HUES64 (cell line): Measurements from ENCODE around the gene NR2C1.
"Not testable (repeated sequence)": the region's sequence is repeated elsewhere in the genome, so short reads cannot be mapped to it uniquely, and the experiment has no call there.

ENCODE experiments used
- H3K27ac ChIP-seq: 2 replicates; pipeline ENCODE4 v1.7.0; 2013; ENCODE audit warnings: low read depth, low read length, inconsistent platforms
- H3K27me3 ChIP-seq: 2 replicates; pipeline ENCODE4 v1.6.1; 2013; ENCODE audit warnings: mild to moderate bottlenecking, low read length; ENCODE audit not compliant: insufficient read depth
- H3K36me3 ChIP-seq: 2 replicates; pipeline ENCODE4 v1.6.1; 2013; ENCODE audit warnings: mild to moderate bottlenecking, low read length; ENCODE audit not compliant: insufficient read depth
- H3K4me1 ChIP-seq: 2 replicates; pipeline ENCODE4 v1.6.1; 2013; ENCODE audit warnings: mild to moderate bottlenecking, low read length, moderate library complexity; ENCODE audit not compliant: insufficient read depth
- H3K4me3 ChIP-seq: 2 replicates; pipeline ENCODE4 v1.5.1; 2013; ENCODE audit warnings: mild to moderate bottlenecking, low read length, moderate library complexity
- H3K9ac ChIP-seq: 2 replicates; pipeline ENCODE4 v1.6.1; 2013; ENCODE audit warnings: mild to moderate bottlenecking, low read depth, low read length
- H3K9me3 ChIP-seq: 2 replicates; pipeline ENCODE4 v1.6.1; 2013; ENCODE audit warnings: low read depth, low read length; ENCODE audit not compliant: insufficient read depth
- WGBS: fragments of 150-250, 120-280 bp; methylation state at CpG from one replicate; pipeline ENCODE4 v1.1.7; 2013; ENCODE audit warnings: missing lambda C conversion rate; 5-methylcytosine and 5-hydroxymethylcytosine counted together

Gene NR2C1

DNA sequence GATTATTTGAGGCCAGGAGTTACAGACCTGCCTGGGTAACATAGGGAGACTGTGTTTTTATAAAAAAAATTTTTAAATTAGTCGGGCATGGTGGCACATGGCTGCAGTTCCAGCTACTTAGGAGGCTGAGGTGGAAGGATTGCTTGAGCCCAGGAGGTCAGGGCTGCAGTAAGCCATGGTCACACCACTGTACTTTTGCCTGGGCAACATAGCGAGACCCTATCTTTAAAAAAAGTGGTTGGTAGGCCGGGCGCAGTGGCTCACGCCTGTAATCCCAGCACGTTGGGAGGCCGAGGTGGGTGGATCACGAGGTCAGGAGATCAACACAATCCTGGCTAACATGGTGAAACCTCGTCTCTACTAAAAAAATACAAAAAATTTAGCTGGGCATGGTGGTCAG, 88.3 kb downstream of the NR2C1 start:
- H3K36me3 ChIP-seq, H3K4me1 ChIP-seq, H3K9me3 ChIP-seq, H3K27ac ChIP-seq, H3K27me3 ChIP-seq, H3K4me3 ChIP-seq, H3K9ac ChIP-seq: not testable (repeated sequence)
- 87% methylated on average over 9 of the region's 9 CpGs for WGBS

DNA sequence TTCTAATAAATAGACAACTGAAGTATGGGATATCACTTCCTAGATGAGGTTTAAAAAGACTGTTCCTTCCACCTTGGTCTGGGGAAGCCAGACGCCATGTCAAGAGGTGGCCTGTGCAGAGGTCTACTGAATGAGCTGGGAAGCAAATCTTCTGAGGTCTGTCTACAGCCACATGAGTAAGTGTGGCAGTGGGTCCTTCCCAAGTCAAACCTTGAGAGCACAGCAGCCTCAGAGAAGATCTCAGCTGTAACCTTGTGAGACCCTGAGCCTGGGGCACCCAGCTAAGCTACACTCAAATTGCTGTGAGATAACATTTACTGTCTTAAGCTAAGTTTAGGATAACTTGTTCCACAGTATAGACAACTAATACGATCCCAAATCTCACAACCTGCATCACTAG, 90.1 kb downstream of the NR2C1 start:
- H3K4me3 ChIP-seq: no peak overlapping the region
- no peak overlapping the region for H3K27ac ChIP-seq
- WGBS: 91% methylated on average over 2 of the region's 2 CpGs
- no peaks in the 10 kb centered on the region for H3K9me3 ChIP-seq
- H3K9ac ChIP-seq: no peak overlapping the region
- no peaks in the 10 kb centered on the region for H3K36me3 ChIP-seq
- no peaks in the 10 kb centered on the region for H3K27me3 ChIP-seq
- 0 out of 2 replicates have a peak, but pooled peaks cover 3% of the 10 kb centered on the region for H3K4me1 ChIP-seq

DNA sequence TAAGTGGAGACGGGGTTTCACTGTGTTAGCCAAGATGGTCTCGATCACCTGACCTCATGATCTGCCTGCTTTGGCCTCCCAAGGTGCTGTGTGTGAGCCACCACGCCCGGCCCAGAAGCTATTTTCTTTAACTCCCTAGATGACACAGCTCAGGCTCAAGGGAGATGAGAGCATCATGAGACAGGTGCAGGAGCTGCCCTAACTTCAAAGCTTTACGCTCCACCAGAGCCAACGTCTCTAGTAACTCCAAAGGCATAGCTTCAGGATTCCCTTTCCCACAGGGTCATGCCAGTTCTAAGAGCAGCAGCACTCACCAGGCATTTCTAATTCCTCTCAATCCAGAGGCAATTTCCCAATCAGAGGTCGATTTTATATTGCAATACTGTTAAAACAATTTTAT, 91.0 kb downstream of the NR2C1 start:
- H3K4me3 ChIP-seq: no peak overlapping the region
- H3K4me1 ChIP-seq: 0 out of 2 replicates have a peak, but pooled peaks cover 3% of the 10 kb centered on the region
- 88% methylated on average over 6 of the region's 7 CpGs for WGBS
- no peaks in the 10 kb centered on the region for H3K9me3 ChIP-seq
- no peaks in the 10 kb centered on the region for H3K36me3 ChIP-seq
- no peaks in the 10 kb centered on the region for H3K27me3 ChIP-seq
- no peak overlapping the region for H3K9ac ChIP-seq
- H3K27ac ChIP-seq: no peak overlapping the region

DNA sequence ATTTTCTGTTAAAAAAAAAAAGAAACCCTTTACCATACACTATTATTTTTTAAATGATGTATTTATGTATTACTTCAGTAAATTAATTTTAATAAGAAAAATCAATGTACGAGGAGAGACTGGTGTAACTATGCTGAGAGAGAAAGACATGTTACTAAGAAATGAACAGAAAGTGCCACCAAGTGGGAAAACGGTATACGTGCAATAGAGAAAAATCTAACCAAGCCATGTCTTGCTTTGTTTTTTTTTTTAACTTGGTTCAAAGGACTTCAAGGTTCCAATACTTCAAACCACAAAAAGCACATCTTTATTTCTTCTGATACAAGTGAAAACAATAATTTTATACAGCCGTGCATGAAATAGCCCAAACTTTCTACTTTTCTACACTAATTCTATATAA, 92.8 kb downstream of the NR2C1 start:
- 70% methylated on average over 4 of the region's 4 CpGs for WGBS
- H3K27ac ChIP-seq: no peak overlapping the region
- H3K9me3 ChIP-seq: no peaks in the 10 kb centered on the region
- no peak overlapping the region for H3K9ac ChIP-seq
- no peaks in the 10 kb centered on the region for H3K36me3 ChIP-seq
- no peak overlapping the region for H3K4me3 ChIP-seq
- 0 out of 2 replicates have a peak, but pooled peaks cover 3% of the 10 kb centered on the region for H3K4me1 ChIP-seq
- H3K27me3 ChIP-seq: no peaks in the 10 kb centered on the region

DNA sequence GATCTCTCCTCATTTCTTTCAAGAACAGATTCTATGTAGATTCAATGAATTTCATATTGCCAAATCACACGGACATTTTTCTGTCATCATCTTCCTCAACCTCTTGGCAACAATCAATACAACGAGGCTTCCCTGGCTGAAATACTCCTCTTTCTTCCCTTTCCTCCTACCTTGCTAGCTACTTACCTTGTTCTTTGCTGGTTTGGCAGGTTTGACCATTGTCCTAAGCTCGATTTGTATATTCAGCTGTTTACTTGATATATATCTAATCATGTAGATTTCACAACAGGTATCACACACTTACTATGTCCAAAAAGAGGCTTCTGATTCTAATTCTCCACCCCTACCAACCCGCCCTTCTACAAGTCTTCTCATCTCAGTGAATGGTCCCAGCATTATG, 93.5 kb downstream of the NR2C1 start:
- Histone ChIP-seq H3K27me3 (no peaks in the 10 kb centered on the region), H3K4me3 (no peak overlapping the region), H3K9me3 (no peaks in the 10 kb centered on the region), H3K36me3 (no peaks in the 10 kb centered on the region), H3K9ac (no peak overlapping the region), H3K4me1 (0 out of 2 replicates have a peak, but pooled peaks cover 3% of the 10 kb centered on the region), H3K27ac (no peak overlapping the region)
- WGBS: 93% methylated on average over 4 of the region's 4 CpGs

DNA sequence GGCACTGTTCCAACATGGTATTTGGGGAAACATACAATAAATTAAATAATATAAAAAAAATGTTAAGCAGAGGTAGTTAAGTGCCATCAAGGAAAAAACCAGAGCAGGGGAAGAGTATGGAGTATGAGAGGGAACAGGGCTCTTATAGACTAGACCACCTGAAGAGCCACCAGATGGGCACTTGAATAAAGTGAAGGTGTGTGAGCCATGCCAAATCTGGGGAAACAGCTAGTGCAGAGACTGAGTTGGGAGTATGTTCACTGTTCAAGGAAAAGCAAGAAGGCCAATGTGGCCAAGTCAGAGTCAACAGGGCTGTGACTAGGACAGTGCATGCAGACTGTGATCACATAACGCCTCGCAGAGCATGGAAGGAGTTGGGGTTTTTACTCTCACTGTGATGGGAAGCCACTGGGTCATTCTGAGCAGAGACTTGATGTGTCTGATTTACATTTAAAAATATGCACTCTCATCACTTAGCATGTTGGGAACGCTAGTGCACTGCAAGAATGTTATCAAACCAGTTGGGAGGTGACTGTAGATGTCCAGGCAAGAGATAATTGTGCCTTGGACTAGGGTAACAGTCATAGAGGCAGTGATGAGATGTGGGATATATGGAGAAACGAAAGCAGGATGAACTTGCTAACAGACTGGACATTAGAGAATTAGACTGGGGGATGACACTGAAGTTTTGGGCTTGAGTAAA, 95.5 kb downstream of the NR2C1 start:
- H3K36me3 ChIP-seq: no peaks in the 10 kb centered on the region

DNA sequence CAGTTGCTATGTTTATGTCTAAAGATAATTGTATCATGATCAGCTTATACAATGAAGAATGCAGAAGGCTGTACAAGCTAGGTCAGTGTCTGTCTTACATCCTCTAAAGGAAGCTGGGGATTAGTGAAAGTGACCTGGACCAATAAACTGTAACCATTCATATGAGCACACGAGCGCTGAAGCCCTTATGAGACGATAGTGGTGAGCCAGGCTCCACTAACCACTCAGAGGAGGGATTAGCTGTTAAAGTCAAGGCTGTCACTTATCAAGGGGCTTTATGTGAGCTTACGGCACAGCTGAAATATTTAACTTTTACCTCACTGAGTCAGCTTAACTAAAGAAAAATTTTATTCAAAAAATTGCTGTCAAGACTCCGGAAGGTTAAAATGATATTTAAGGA, 100.2 kb downstream of the NR2C1 start:
- Histone ChIP-seq H3K36me3 (peaks cover 11% of the 10 kb centered on the region), H3K27me3 (no peaks in the 10 kb centered on the region), H3K9ac (no peak overlapping the region), H3K4me3 (no peak overlapping the region), H3K9me3 (no peaks in the 10 kb centered on the region), H3K4me1 (no peaks in the 10 kb centered on the region), H3K27ac (no peak overlapping the region)
- WGBS: 92% methylated on average over 5 of the region's 5 CpGs

More for the DNA sequence above, 95.5 kb downstream of the NR2C1 start:
- WGBS: 90% methylated on average over 4 of the region's 4 CpGs
- H3K4me3 ChIP-seq: no peak overlapping the region
- no peak overlapping the region for H3K9ac ChIP-seq
- no peaks in the 10 kb centered on the region for H3K27me3 ChIP-seq
- no peaks in the 10 kb centered on the region for H3K9me3 ChIP-seq
- H3K27ac ChIP-seq: no peak overlapping the region
- H3K4me1 ChIP-seq: no peaks in the 10 kb centered on the region

DNA sequence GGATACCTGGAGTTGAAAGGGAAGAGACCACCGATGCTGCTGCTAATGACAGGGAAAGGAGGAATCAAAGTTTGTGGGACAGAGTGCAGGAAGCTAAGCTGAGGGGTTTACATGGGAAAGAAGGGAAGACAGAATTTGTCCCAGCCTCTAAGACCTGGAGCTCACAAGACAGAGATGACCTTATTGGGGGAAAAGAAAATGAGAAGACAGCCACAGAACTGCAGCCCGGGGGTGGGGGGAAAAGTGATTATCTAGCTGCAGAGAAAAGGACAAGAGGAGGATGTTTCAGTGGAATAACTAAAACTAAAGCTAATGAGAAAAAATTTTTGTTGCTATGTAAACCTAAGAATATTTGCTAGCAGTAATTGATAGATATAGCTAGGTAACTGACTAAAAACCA, 100.6 kb downstream of the NR2C1 start:
- no peaks in the 10 kb centered on the region for H3K9me3 ChIP-seq
- H3K9ac ChIP-seq: no peak overlapping the region
- WGBS: 94% methylated on average over 2 of the region's 2 CpGs
- no peak overlapping the region for H3K27ac ChIP-seq
- no peaks in the 10 kb centered on the region for H3K27me3 ChIP-seq
- H3K4me3 ChIP-seq: no peak overlapping the region
- H3K4me1 ChIP-seq: no peaks in the 10 kb centered on the region
- peaks cover 11% of the 10 kb centered on the region for H3K36me3 ChIP-seq

DNA sequence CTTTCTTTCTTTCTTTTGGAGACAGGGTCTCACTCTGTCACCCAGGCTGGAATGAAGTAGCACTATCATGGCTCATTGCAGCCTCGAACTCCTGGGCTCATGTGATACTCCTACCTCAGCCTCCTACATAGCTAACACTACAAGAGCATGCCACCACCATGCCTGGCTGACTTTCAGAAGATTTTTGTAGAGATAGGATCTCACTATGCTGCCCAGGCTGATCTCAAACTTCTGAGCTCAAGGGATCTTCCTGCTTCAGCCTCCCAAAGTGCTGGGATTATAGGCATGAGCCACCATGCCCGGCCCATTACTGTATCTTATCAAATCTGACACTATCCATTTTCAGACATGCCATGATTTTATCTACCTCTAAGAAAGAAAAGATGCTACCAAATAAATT, 101.5 kb downstream of the NR2C1 start:
- WGBS: 99% methylated on average over 2 of the region's 2 CpGs
- Histone ChIP-seq H3K4me3 (no peak overlapping the region), H3K9ac (no peak overlapping the region), H3K27ac (no peak overlapping the region), H3K27me3 (no peaks in the 10 kb centered on the region), H3K36me3 (peaks cover 11% of the 10 kb centered on the region), H3K9me3 (no peaks in the 10 kb centered on the region), H3K4me1 (no peaks in the 10 kb centered on the region)

DNA sequence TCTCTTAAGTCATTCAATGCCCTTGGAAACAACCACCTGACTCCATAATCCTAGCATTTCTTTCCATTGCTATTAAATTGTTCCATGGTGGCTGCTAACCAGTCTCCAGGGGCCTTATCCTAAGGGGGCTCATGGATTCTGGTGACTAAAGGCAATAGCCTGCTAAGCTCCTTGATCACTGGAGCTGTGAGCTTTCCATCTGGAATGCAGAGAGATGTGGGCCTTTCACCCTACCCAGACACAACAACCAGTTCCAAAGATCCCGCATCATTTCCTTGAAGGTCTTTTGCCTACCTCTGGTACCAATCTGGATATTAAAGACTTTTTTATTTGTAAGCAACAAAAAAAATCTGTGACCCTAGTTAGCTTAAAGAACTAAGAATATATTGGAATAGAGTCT, 102.9 kb downstream of the NR2C1 start:
- Histone ChIP-seq H3K9ac (no peak overlapping the region), H3K9me3 (no peaks in the 10 kb centered on the region), H3K27ac (no peak overlapping the region), H3K36me3 (peaks cover 11% of the 10 kb centered on the region), H3K4me3 (no peak overlapping the region), H3K4me1 (no peaks in the 10 kb centered on the region), H3K27me3 (no peaks in the 10 kb centered on the region)
- WGBS: 100% methylated on average over 1 of the region's 1 CpG
